IPS DF 6.9 (cell line): Measurements from ENCODE around the gene ENAH.

Experiments
- DNase-seq: peaks from one replicate; pipeline ENCODE4 v3.0.0-alpha.2; 2013; ENCODE audit warnings: low read depth, low spot score
- H3K27ac ChIP-seq: one replicate; pipeline ENCODE4 v1.5.1; 2013; ENCODE audit warnings: low read length, control low read depth
- H3K27me3 ChIP-seq: 2 replicates; pipeline ENCODE4 v1.6.1; 2013; ENCODE audit warnings: mild to moderate bottlenecking, low read length; ENCODE audit not compliant: control insufficient read depth, insufficient read depth
- H3K36me3 ChIP-seq: 2 replicates; pipeline ENCODE4 v1.6.1; 2013; ENCODE audit warnings: low read length; ENCODE audit not compliant: control insufficient read depth, insufficient read depth
- H3K4me1 ChIP-seq: 2 replicates; pipeline ENCODE4 v1.6.1; 2013; ENCODE audit warnings: low read length; ENCODE audit not compliant: control insufficient read depth, insufficient read depth
- H3K4me3 ChIP-seq: 2 replicates; pipeline ENCODE4 v1.5.1; 2013; ENCODE audit warnings: mild to moderate bottlenecking, low read length
- H3K9me3 ChIP-seq: 2 replicates; pipeline ENCODE4 v1.6.1; 2013; ENCODE audit warnings: low read length, inconsistent platforms; ENCODE audit not compliant: control insufficient read depth, insufficient read depth
- WGBS: extraction: QIAGEN DNeasy Blood & Tissue Kit; methylation state at CpG from one replicate; pipeline ENCODE4 v1.1.7; 2013; ENCODE audit warnings: mixed read lengths, missing lambda C conversion rate; ENCODE audit not compliant: insufficient read length, insufficient coverage; 5-methylcytosine and 5-hydroxymethylcytosine counted together

Gene ENAH

GRCh38 chr1:225592362-225593025, 60.4 kb downstream of the ENAH start:
- H3K27ac ChIP-seq, result no peak overlapping the region
- no peaks in the 10 kb centered on the region for H3K9me3 ChIP-seq
- DNase-seq, result no peak
- WGBS, result no CpG with 5 or more reads among the region's 3 CpGs
- H3K4me1 ChIP-seq, result no peaks in the 10 kb centered on the region
- H3K4me3 ChIP-seq, result no peak overlapping the region
- H3K36me3 ChIP-seq, result no peaks in the 10 kb centered on the region
- H3K27me3 ChIP-seq, result no peaks in the 10 kb centered on the region

GRCh38 chr1:225587310-225587709, 65.6 kb downstream of the ENAH start:
- H3K27me3 ChIP-seq, result no peaks in the 10 kb centered on the region
- WGBS, result no CpG with 5 or more reads among the region's 1 CpG
- H3K36me3 ChIP-seq, result no peaks in the 10 kb centered on the region
- no peak for DNase-seq
- H3K9me3 ChIP-seq, result no peaks in the 10 kb centered on the region
- H3K4me3 ChIP-seq, result no peak overlapping the region
- no peaks in the 10 kb centered on the region for H3K4me1 ChIP-seq
- H3K27ac ChIP-seq, result no peak overlapping the region

- Histone ChIP-seq H3K36me3 (no peaks in the 10 kb centered on the region), H3K4me1 (peaks cover 1% of the 10 kb centered on the region; the same call in 1 of the 2 replicates), H3K4me3 (no peak overlapping the region), H3K9me3 (no peaks in the 10 kb centered on the region), H3K27me3 (no peaks in the 10 kb centered on the region), H3K27ac (no peak overlapping the region)
- DNase-seq, result no peak
- no CpG with 5 or more reads among the region's 3 CpGs for whole genome bisulfite sequencing
Observed at GRCh38 chr1:225581186-225581585, 71.7 kb downstream of the ENAH start.

GRCh38 chr1:225580238-225581099, 72.5 kb downstream of the ENAH start:
- Histone ChIP-seq H3K4me3 (no peak overlapping the region), H3K9me3 (no peaks in the 10 kb centered on the region), H3K4me1 (peaks cover 1% of the 10 kb centered on the region; the same call in 1 of the 2 replicates), H3K36me3 (no peaks in the 10 kb centered on the region), H3K27ac (no peak overlapping the region), H3K27me3 (no peaks in the 10 kb centered on the region)
- DNase-seq, result no peak
- WGBS, result no CpG with 5 or more reads among the region's 17 CpGs

GRCh38 chr1:225578251-225578977, 74.5 kb downstream of the ENAH start:
- Histone ChIP-seq H3K36me3 (no peaks in the 10 kb centered on the region), H3K9me3 (no peaks in the 10 kb centered on the region), H3K27me3 (no peaks in the 10 kb centered on the region), H3K4me3 (no peak overlapping the region), H3K27ac (no peak overlapping the region), H3K4me1 (peaks cover 1% of the 10 kb centered on the region; the same call in 1 of the 2 replicates)
- DNase-seq, result no peak
- WGBS, result no CpG with 5 or more reads among the region's 3 CpGs

- H3K36me3 ChIP-seq, result no peaks in the 10 kb centered on the region
- no peaks in the 10 kb centered on the region for H3K27me3 ChIP-seq
- no CpG with 5 or more reads among the region's 2 CpGs for WGBS
- H3K4me1 ChIP-seq, result peaks cover 1% of the 10 kb centered on the region; the same call in 1 of the 2 replicates
- no peak overlapping the region for H3K27ac ChIP-seq
- H3K9me3 ChIP-seq, result no peaks in the 10 kb centered on the region
- DNase-seq, result no peak
- H3K4me3 ChIP-seq, result no peak overlapping the region
Observed at GRCh38 chr1:225577241-225577640, 75.7 kb downstream of the ENAH start.

GRCh38 chr1:225573216-225573615, 79.7 kb downstream of the ENAH start:
- Histone ChIP-seq H3K4me1 (peaks cover 2% of the 10 kb centered on the region; the same call in 1 of the 2 replicates), H3K36me3 (no peaks in the 10 kb centered on the region), H3K27me3 (no peaks in the 10 kb centered on the region), H3K27ac (no peak overlapping the region), H3K9me3 (no peaks in the 10 kb centered on the region), H3K4me3 (no peak overlapping the region)
- WGBS, result no CpG with 5 or more reads among the region's 2 CpGs
- DNase-seq, result no peak

GRCh38 chr1:225572422-225572821, 80.5 kb downstream of the ENAH start:
- no CpG with 5 or more reads among the region's 3 CpGs for WGBS
- Histone ChIP-seq H3K27ac (no peak overlapping the region), H3K4me3 (no peak overlapping the region), H3K9me3 (no peaks in the 10 kb centered on the region), H3K4me1 (peaks cover 2% of the 10 kb centered on the region; the same call in 1 of the 2 replicates), H3K36me3 (no peaks in the 10 kb centered on the region), H3K27me3 (no peaks in the 10 kb centered on the region)
- no peak for DNase-seq

GRCh38 chr1:225567789-225568188, 85.1 kb downstream of the ENAH start:
- DNase-seq, result no peak
- Histone ChIP-seq H3K4me1 (peaks cover 2% of the 10 kb centered on the region; the same call in 1 of the 2 replicates), H3K27ac (no peak overlapping the region), H3K9me3 (no peaks in the 10 kb centered on the region), H3K4me3 (no peak overlapping the region), H3K27me3 (no peaks in the 10 kb centered on the region), H3K36me3 (no peaks in the 10 kb centered on the region; the same call in 1 of the 2 replicates)
- WGBS, result no CpG with 5 or more reads among the region's 2 CpGs

GRCh38 chr1:225565847-225566246, 87.1 kb downstream of the ENAH start:
- H3K36me3 ChIP-seq, result no peaks in the 10 kb centered on the region; the same call in 1 of the 2 replicates
- no CpG with 5 or more reads among the region's 7 CpGs for WGBS
- no peak overlapping the region for H3K27ac ChIP-seq
- H3K4me3 ChIP-seq, result no peak overlapping the region
- no peaks in the 10 kb centered on the region for H3K9me3 ChIP-seq
- peaks cover 1% of the 10 kb centered on the region; the same call in 1 of the 2 replicates for H3K4me1 ChIP-seq
- no peaks in the 10 kb centered on the region for H3K27me3 ChIP-seq
- no peak for DNase-seq
